PC-9 (cell line): Measurements from ENCODE around the gene GPR68.

Experiments used
- EZH2 ChIP-seq: fragments of 200-600 bp; sonication (generic); IDR thresholded peaks from 2 replicates; pipeline ENCODE4 v1.8.0; 2017; ENCODE audit warnings: antibody characterized with exemption, low read depth
- TF ChIP-seq, protein P1 (sequence below): fragments of 200-600 bp; sonication (generic); conservative IDR thresholded peaks from 2 replicates; pipeline ENCODE4 v1.6.1; 2017; ENCODE audit warnings: mixed run types, antibody characterized with exemption, mild to moderate bottlenecking, moderate library complexity

DNA sequence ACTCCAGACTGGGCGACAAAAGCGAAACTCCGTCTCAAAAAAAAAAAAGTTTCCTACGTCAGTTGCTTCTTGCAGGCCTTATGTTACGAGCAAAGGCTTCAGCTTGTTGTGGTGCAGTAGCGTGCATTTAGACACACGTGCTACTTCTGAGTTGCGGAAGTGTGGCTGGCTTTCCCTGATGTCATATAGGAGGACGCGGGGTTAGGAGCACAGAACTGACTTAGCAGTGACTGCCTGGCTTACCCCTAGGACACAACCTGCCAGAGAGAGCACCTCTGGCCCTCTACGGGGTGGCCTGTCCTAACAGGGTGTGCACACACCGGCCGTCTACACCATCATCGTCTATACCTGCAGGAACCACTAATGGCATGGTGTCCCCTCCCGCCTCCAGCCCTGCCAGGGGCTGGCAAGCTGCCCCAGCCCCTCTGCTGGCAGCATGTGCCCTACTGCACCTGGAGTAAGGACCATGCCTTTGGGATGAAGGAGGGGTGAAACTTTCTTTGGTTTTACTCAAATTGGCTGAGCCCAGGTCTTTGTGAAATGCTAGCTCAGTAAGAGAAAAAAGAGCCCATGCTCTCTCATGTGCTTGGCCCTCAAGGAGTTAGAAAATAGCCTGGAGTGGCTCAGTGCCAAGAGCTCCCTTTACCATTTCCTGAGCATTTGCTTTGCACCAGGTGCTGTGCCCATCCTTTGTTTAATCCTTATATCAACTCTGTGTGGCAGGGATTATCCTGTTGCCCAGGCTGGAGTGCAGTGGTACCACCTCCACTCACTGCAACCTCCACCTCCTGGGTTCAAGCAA is 1.7 kb upstream of the GPR68 start:
- TF ChIP-seq, protein P1, sequence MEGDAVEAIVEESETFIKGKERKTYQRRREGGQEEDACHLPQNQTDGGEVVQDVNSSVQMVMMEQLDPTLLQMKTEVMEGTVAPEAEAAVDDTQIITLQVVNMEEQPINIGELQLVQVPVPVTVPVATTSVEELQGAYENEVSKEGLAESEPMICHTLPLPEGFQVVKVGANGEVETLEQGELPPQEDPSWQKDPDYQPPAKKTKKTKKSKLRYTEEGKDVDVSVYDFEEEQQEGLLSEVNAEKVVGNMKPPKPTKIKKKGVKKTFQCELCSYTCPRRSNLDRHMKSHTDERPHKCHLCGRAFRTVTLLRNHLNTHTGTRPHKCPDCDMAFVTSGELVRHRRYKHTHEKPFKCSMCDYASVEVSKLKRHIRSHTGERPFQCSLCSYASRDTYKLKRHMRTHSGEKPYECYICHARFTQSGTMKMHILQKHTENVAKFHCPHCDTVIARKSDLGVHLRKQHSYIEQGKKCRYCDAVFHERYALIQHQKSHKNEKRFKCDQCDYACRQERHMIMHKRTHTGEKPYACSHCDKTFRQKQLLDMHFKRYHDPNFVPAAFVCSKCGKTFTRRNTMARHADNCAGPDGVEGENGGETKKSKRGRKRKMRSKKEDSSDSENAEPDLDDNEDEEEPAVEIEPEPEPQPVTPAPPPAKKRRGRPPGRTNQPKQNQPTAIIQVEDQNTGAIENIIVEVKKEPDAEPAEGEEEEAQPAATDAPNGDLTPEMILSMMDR, result no peak
- TF ChIP-seq EZH2, result no peak
